Measurements from ENCODE around the gene TBL3.

TBL3 gene

GRCh38 chr16:1964506-1965395 lies 7.1 kb upstream of the TBL3 start, which contains the start of gene RPS2:
RPS2 (minus strand) TSS chr16:1964826; CDS start chr16:1964625, 201 bp downstream.
- Histone ChIP-seq H3K79me2 (no peaks in the 10 kb centered on the region), H3K9me3 (ENCODE audit: control insufficient read depth, low read length) (no peaks in the 10 kb centered on the region), H3K4me1 (peaks cover 6% of the 10 kb centered on the region), H3K4me3 (ENCODE audit: low read depth, low read length) (peak within 1 kb of the TSS; percentile 94), H2AFZ (peak within 1 kb of the TSS; percentile 84), H3K27ac (peak within 1 kb of the TSS; percentile 84), H3K9ac (peak within 1 kb of the TSS; percentile 39), H3K36me3 (ENCODE audit: control insufficient read depth, insufficient read depth, low read length) (no peaks in the 10 kb centered on the region), H3K27me3 (ENCODE audit: control insufficient read depth, insufficient read depth, low read length) (no peaks in the 10 kb centered on the region), H3K4me2 (ENCODE audit: low read length) (peak within 1 kb of the TSS; percentile 73)
- no peak for TF ChIP-seq CTCF (IDR thresholded peaks at IDR 0.05)

DNA sequence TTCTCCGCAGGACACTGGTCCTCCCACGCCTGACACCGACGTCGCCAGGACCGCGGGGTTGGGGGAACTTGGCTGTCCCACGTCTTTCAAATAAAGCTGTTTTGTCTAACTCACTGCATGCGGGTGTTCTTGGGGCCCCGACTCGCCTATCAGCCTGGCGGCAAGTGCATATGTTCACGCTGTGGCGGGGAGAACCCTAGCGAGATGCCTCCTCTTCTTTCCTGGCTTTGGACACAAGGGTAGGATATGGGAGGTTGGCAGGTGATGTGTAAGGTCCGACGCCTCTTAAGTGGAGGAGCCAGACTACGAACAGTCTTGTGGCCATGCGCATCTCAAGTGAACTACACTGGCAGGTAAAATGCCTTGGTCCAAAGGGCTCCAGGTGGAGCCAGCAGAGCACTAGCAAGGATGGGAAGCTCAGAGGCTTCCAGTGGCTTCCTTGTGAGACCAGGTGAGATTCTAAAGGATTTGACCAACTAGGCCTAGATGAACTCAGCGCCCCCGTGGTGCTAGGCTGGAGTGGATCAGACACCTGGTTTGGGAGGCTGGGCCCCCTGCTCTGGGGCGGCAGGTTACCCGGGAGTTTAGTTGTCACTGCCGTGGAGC lies 6.4 kb upstream of the TBL3 start:
- TF ChIP-seq CTCF (IDR thresholded peaks at IDR 0.05), result no peak
- H3K4me1 ChIP-seq, result peaks cover 4% of the 10 kb centered on the region
- H3K9ac ChIP-seq, result peak overlapping the region; percentile 39
- no peaks in the 10 kb centered on the region for H3K9me3 ChIP-seq (ENCODE audit: control insufficient read depth, low read length)
- peak overlapping the region; percentile 84 for H3K27ac ChIP-seq
- H3K36me3 ChIP-seq (ENCODE audit: control insufficient read depth, insufficient read depth, low read length), result no peaks in the 10 kb centered on the region
- H3K79me2 ChIP-seq, result no peaks in the 10 kb centered on the region
- H3K4me2 ChIP-seq (ENCODE audit: low read length), result peak overlapping the region; percentile 73
- peak overlapping the region; percentile 94 for H3K4me3 ChIP-seq (ENCODE audit: low read depth, low read length)
- H2AFZ ChIP-seq, result peak overlapping the region; percentile 84
- no peaks in the 10 kb centered on the region for H3K27me3 ChIP-seq (ENCODE audit: control insufficient read depth, insufficient read depth, low read length)

- Histone ChIP-seq H3K4me2 (ENCODE audit: low read length) (peak within 1 kb of the TSS; percentile 73), H3K79me2 (no peaks in the 10 kb centered on the region), H3K4me1 (peaks cover 2% of the 10 kb centered on the region), H2AFZ (no peak within 1 kb of the TSS), H3K36me3 (ENCODE audit: control insufficient read depth, insufficient read depth, low read length) (no peaks in the 10 kb centered on the region), H3K4me3 (ENCODE audit: low read depth, low read length) (peak within 1 kb of the TSS; percentile 94), H3K27ac (no peak within 1 kb of the TSS), H3K9ac (no peak within 1 kb of the TSS), H3K27me3 (ENCODE audit: control insufficient read depth, insufficient read depth, low read length) (no peaks in the 10 kb centered on the region), H3K9me3 (ENCODE audit: control insufficient read depth, low read length) (no peaks in the 10 kb centered on the region)
- no peak for TF ChIP-seq CTCF (IDR thresholded peaks at IDR 0.05)
These were observed 5.4 kb upstream of the TBL3 start, which contains the start of gene RNF151 for GRCh38 chr16:1966460-1966859. RNF151 (plus strand) TSS chr16:1966856; CDS start chr16:1966882, 26 bp downstream.

- H3K79me2 ChIP-seq, result peaks cover 9% of the 10 kb centered on the region
- no peak overlapping the region for H3K4me2 ChIP-seq (ENCODE audit: low read length)
- H3K9ac ChIP-seq, result no peak overlapping the region
- H3K27ac ChIP-seq, result no peak overlapping the region
- no peak overlapping the region for H2AFZ ChIP-seq
- no peaks in the 10 kb centered on the region for H3K9me3 ChIP-seq (ENCODE audit: control insufficient read depth, low read length)
- H3K4me3 ChIP-seq (ENCODE audit: low read depth, low read length), result no peak overlapping the region
- no peaks in the 10 kb centered on the region for H3K36me3 ChIP-seq (ENCODE audit: control insufficient read depth, insufficient read depth, low read length)
- H3K4me1 ChIP-seq, result peaks cover 4% of the 10 kb centered on the region
- no peak for TF ChIP-seq CTCF (IDR thresholded peaks at IDR 0.05)
- H3K27me3 ChIP-seq (ENCODE audit: control insufficient read depth, insufficient read depth, low read length), result no peaks in the 10 kb centered on the region
These were observed 3.5 kb upstream of the TBL3 start for GRCh38 chr16:1968146-1968953.
